Measurements from ENCODE around the gene IRS1.

GRCh38 chr2:226847090-226847489 is 47.5 kb upstream of the IRS1 start:
- no peak for TF ChIP-seq CTCF (IDR thresholded peaks at IDR 0.05)
- TF ChIP-seq MAZ (IDR thresholded peaks at IDR 0.05; ENCODE audit: borderline replicate concordance, low read depth, low read length): no peak
- no peak for TF ChIP-seq RCOR1 (IDR thresholded peaks at IDR 0.05; ENCODE audit: low read depth, low read length)
- TF ChIP-seq POLR2A (IDR thresholded peaks at IDR 0.05; ENCODE audit: low read length): no peak
